ENCODE measurements around the gene LLPH.

DNA sequence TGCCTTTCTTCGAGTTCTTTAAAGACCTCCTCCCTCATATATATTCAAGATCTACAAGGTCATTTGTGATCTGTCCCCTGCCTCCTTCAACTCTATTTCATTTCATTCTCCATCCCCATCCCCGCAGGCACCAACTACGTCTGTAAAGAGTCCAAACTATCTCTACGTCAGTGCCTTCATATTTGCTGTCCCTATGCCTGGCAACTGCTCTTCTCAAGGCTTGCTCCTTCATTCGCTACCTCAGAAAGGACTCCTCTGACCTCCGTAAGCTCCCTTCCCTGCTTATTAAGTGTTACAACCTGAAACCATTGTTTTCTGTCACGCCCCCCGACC is 650 bp downstream of the LLPH start:
- TF ChIP-seq, protein P1, sequence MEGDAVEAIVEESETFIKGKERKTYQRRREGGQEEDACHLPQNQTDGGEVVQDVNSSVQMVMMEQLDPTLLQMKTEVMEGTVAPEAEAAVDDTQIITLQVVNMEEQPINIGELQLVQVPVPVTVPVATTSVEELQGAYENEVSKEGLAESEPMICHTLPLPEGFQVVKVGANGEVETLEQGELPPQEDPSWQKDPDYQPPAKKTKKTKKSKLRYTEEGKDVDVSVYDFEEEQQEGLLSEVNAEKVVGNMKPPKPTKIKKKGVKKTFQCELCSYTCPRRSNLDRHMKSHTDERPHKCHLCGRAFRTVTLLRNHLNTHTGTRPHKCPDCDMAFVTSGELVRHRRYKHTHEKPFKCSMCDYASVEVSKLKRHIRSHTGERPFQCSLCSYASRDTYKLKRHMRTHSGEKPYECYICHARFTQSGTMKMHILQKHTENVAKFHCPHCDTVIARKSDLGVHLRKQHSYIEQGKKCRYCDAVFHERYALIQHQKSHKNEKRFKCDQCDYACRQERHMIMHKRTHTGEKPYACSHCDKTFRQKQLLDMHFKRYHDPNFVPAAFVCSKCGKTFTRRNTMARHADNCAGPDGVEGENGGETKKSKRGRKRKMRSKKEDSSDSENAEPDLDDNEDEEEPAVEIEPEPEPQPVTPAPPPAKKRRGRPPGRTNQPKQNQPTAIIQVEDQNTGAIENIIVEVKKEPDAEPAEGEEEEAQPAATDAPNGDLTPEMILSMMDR (IDR thresholded peaks at IDR 0.05), result no peak
- TF ChIP-seq NR2C2 (CRISPR knock-in tag; IDR thresholded peaks at IDR 0.05) (no peak), FOXP1 (CRISPR knock-in tag; IDR thresholded peaks at IDR 0.05; ENCODE audit: borderline replicate concordance) (no peak), ZNF416 (CRISPR knock-in tag; IDR thresholded peaks at IDR 0.05) (no peak)

Measured in WTC11 (cell line).